Neutrophil (primary cell): ENCODE measurements around the gene THBS3.

ENCODE experiments used
- H3K27ac ChIP-seq: fragments of 200-600 bp; sonication (generic); 2 replicates; pipeline ENCODE4 v1.5.1; 2016; ENCODE audit warnings: mild to moderate bottlenecking, moderate library complexity
- H3K27me3 ChIP-seq: fragments of 200-600 bp; sonication (generic); 2 replicates; pipeline ENCODE4 v1.6.0; 2016; ENCODE audit warnings: mild to moderate bottlenecking
- H3K36me3 ChIP-seq: fragments of 200-600 bp; sonication (generic); 2 replicates; pipeline ENCODE4 v1.5.1; 2017
- H3K4me1 ChIP-seq, 2 experiments: fragments of 200-600 bp in 1 of 2; sonication (generic) in 1 of 2; 1 replicate in 1 of 2; 2 replicates in 1 of 2; pipeline versions ENCODE4 v1.5.1 to v1.6.1; 2013 to 2016; ENCODE audit warnings: low read depth in 1 of 2, low read length in 1 of 2, mild to moderate bottlenecking in 1 of 2, moderate library complexity in 1 of 2; ENCODE audit not compliant: control insufficient read depth in 1 of 2, insufficient read depth in 1 of 2
- H3K4me3 ChIP-seq, 2 experiments: fragments of 200-600 bp in 1 of 2; sonication (generic) in 1 of 2; 1 replicate in 1 of 2; 2 replicates in 1 of 2; pipeline ENCODE4 v1.5.1; 2013 to 2016; ENCODE audit warnings: low read depth in 1 of 2, low read length in 1 of 2, mild to moderate bottlenecking in 1 of 2, moderate library complexity in 1 of 2
- H3K9me3 ChIP-seq: fragments of 200-600 bp; sonication (generic); 2 replicates; pipeline ENCODE4 v1.5.1; 2016
- TF ChIP-seq, protein P1 (sequence below): fragments of 200-600 bp; sonication (generic); IDR thresholded peaks from 2 replicates; pipeline ENCODE4 v1.5.1; 2016; ENCODE audit warnings: antibody characterized with exemption

Gene THBS3

DNA sequence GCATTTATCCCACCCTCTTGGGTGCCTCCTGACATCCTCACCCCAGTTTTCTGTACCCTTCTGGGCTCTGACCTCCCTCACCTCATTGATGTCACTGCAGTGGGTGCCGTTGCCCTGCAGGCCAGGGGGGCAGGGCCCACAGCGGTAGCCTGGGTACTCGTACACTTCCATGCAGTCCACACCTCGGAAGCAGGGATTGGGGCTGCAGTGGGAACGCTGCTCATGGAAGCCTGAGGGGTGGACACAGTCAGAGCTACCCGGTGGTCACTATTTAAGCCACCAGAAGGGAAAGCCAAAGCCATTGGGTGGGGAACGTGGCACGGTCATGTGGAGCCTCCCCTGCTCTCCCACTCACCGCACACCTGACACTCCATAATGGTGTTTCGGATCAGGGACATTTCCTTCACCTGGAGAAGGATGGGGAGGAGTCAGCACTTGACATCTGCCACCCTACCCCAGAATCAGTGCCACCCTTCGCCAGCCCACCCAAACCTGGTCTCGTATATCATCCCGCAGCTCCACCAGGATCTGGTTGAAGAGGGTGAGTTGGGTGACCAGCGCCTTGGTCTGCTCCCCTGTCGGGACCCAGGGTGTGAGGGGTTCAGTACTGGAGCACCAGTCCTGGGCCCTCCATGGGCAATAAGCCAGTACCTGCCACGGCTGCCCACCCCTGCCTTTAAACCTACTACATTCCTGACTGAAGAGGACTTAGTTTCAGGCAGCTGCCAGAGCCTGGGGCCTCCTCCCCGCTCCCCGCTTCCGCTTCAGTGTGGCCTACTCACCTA, 4.8 kb downstream of the THBS3 start:
- H3K9me3 ChIP-seq, result no peaks in the 10 kb centered on the region
- H3K27me3 ChIP-seq, result no peaks in the 10 kb centered on the region
- peaks cover 13% of the 10 kb centered on the region in 2 experiments for H3K4me1 ChIP-seq
- H3K27ac ChIP-seq, result no peak overlapping the region
- TF ChIP-seq, protein P1, sequence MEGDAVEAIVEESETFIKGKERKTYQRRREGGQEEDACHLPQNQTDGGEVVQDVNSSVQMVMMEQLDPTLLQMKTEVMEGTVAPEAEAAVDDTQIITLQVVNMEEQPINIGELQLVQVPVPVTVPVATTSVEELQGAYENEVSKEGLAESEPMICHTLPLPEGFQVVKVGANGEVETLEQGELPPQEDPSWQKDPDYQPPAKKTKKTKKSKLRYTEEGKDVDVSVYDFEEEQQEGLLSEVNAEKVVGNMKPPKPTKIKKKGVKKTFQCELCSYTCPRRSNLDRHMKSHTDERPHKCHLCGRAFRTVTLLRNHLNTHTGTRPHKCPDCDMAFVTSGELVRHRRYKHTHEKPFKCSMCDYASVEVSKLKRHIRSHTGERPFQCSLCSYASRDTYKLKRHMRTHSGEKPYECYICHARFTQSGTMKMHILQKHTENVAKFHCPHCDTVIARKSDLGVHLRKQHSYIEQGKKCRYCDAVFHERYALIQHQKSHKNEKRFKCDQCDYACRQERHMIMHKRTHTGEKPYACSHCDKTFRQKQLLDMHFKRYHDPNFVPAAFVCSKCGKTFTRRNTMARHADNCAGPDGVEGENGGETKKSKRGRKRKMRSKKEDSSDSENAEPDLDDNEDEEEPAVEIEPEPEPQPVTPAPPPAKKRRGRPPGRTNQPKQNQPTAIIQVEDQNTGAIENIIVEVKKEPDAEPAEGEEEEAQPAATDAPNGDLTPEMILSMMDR, result no peak
- H3K4me3 ChIP-seq, result no peak overlapping the region
- H3K36me3 ChIP-seq, result peaks cover 3% of the 10 kb centered on the region

DNA sequence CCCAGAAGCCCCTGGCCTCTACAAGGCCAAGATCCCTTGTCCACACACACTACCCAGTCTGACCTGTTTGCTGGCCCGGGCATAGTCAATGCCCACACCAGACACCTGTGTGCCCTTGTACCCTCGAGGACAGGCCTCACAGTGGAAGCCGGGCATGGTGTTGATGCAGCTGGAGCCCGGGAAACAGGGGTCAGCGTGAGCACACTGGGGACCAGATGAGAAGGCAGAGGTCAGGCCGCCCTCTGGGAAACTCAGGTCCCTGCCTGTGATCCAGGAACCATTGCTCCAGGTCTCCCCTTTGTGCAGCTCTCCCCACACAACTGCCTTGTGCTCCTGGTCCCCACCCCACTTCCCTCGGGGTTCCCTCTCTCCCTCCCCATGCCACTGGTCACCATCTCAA, 5.5 kb downstream of the THBS3 start:
- no peaks in the 10 kb centered on the region for H3K9me3 ChIP-seq
- TF ChIP-seq, protein P1, result no peak
- no peaks in the 10 kb centered on the region for H3K27me3 ChIP-seq
- peaks cover 10% of the 10 kb centered on the region for H3K36me3 ChIP-seq
- H3K27ac ChIP-seq, result no peak overlapping the region
- peaks cover 6% of the 10 kb centered on the region in 2 experiments for H3K4me1 ChIP-seq
- no peak overlapping the region for H3K4me3 ChIP-seq

DNA sequence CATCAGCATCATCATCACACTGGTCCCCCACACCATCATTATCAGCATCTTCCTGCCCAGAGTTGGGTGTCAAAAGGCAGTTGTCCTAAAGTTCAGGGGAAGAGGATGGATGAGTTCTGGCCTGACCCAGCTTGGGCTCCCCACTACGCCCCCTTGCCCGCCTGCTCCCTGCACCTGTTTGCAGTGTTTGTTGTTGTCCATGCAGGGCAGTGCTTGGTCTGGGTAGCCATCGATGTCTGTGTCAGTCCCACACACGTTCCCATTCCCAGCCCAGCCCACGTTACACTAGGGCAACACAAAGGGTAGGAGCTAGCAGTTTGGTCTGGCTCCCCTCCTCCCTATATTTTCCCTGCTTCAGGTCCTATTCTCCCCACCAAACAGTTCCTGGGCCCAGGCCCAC, 6.8 kb downstream of the THBS3 start:
- Histone ChIP-seq H3K9me3 (no peaks in the 10 kb centered on the region), H3K36me3 (peaks cover 15% of the 10 kb centered on the region), H3K27ac (no peak overlapping the region), H3K4me3 (no peak overlapping the region), H3K4me1 (no peaks in the 10 kb centered on the region), H3K27me3 (peaks cover 2% of the 10 kb centered on the region)
- TF ChIP-seq, protein P1, result no peak

DNA sequence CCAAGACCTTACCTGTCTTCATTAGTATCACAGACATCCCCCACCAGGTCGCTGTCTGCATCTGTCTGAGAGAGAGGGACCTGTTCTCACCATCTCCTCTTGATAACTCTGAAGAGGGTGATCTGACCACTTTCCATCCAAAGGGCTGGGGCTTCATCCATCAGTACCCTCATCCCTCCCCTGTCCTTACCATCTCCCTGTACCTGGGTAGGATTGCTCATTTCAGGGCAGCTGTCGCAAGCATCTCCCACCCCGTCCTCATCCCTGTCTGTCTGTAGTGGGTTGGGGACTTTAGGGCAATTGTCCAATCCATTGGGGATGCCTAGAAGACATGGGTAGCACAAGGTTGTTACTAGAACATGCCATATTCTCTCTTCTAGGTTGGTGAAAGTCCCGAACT, 7.9 kb downstream of the THBS3 start:
- Histone ChIP-seq H3K27me3 (peaks cover 13% of the 10 kb centered on the region), H3K27ac (no peak overlapping the region), H3K4me1 (peaks cover 2 to 5% of the 10 kb centered on the region in 2 experiments), H3K9me3 (no peaks in the 10 kb centered on the region), H3K4me3 (no peak overlapping the region), H3K36me3 (peaks cover 15% of the 10 kb centered on the region)
- TF ChIP-seq, protein P1, result no peak

DNA sequence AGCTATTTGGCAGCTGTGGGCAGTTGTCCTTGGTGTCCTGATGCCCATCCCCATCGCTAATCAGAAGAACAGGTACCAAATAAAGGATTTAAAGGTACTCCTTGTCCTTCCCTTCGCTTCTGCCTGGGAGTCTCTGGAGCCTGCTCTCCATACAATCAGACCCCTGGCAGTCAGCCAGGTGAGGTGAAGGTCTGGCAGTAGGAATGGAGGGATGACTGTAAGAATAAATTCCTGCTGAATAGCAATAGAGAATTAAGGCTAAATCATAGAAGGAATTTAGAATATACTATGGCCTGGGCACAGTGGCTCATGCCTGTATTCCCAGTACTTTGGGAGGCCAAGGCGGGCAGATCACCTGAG, 9.2 kb downstream of the THBS3 start:
- Histone ChIP-seq H3K27ac (no peak overlapping the region), H3K9me3 (no peaks in the 10 kb centered on the region), H3K4me1 (peaks cover 15 to 18% of the 10 kb centered on the region in 2 experiments), H3K27me3 (peaks cover 26% of the 10 kb centered on the region), H3K36me3 (peaks cover 15% of the 10 kb centered on the region), H3K4me3 (no peak overlapping the region)
- TF ChIP-seq, protein P1, result no peak
